IMR-90 (cell line): ENCODE results near the gene CRISPLD2. TPM values are rescaled to one million over a fixed set of nuclear protein-coding genes. Genes with fewer than 3 reads are reported as not detected.

Experiments
- ATAC-seq: fragments of 200-7000 bp; cut with Tn5 transposase; 2 replicates; pipeline ENCODE4 v1.9.1; 2020; ENCODE audit warnings: low read depth, mild to moderate bottlenecking, moderate library complexity
- BruUV-seq: library from RNA; stranded (reverse); fragments of 400-500 nt; replicated peaks from 2 replicates; lab custom pipeline; 2021; lab: Mats Ljungman, UMichigan
- CTCF ChIA-PET: fragments of 300-600 bp; formaldehyde crosslinking; extraction: SDS; loops from one replicate; lab custom pipeline; 2021; ENCODE audit warnings: antibody characterized with exemption; lab: Yijun Ruan, JAX
- POLR2A ChIA-PET: fragments of 300-600 bp; sonication (Branson Sonifier 250); formaldehyde crosslinking; loops from one replicate; lab custom pipeline; 2022; ENCODE audit warnings: antibody characterized with exemption; ENCODE audit not compliant: unreplicated experiment; lab: Charles Lee
- DNase-seq: peaks from one replicate; pipeline ENCODE4 v3.0.0; 2013
- H2AFZ ChIP-seq: replicated peaks from 2 replicates; pipeline ENCODE3; 2013; ENCODE audit warnings: low read length, mild to moderate bottlenecking; ENCODE audit not compliant: poor library complexity
- H2AK5ac ChIP-seq: 2 replicates; pipeline ENCODE4 v1.6.1; 2013; ENCODE audit warnings: low read depth, low read length, inconsistent platforms
- H2AK9ac ChIP-seq: replicated peaks from 2 replicates; pipeline ENCODE3; 2013; ENCODE audit warnings: mild to moderate bottlenecking, low read depth, low read length, moderate library complexity; ENCODE audit not compliant: poor library complexity
- H2BK120ac ChIP-seq: 2 replicates; pipeline ENCODE4 v1.6.1; 2013; ENCODE audit warnings: low read depth, low read length, inconsistent platforms
- H2BK15ac ChIP-seq: 3 replicates; pipeline ENCODE4 v1.6.1; 2013; ENCODE audit warnings: low read depth, low read length, inconsistent platforms
- H2BK20ac ChIP-seq: 2 replicates; pipeline ENCODE4 v1.6.1; 2013; ENCODE audit warnings: low read depth, mild to moderate bottlenecking, inconsistent platforms, low read length, moderate library complexity
- H2BK5ac ChIP-seq: 2 replicates; pipeline ENCODE4 v1.6.1; 2013; ENCODE audit warnings: mild to moderate bottlenecking, low read depth, low read length, inconsistent platforms; ENCODE audit not compliant: poor library complexity, severe bottlenecking
- H3K14ac ChIP-seq: replicated peaks from 2 replicates; pipeline ENCODE4 v1.6.1; 2013; ENCODE audit warnings: low read depth, low read length, inconsistent platforms
- H3K18ac ChIP-seq: 2 replicates; pipeline ENCODE4 v1.6.1; 2013; ENCODE audit warnings: low read depth, low read length, control low read depth
- H3K23ac ChIP-seq: 2 replicates; pipeline ENCODE4 v1.6.1; 2013; ENCODE audit warnings: low read depth, low read length, inconsistent platforms
- H3K27ac ChIP-seq: 2 replicates; pipeline ENCODE4 v1.5.1; 2013; ENCODE audit warnings: mild to moderate bottlenecking, control low read depth, low read length; ENCODE audit not compliant: insufficient read depth
- H3K27me3 ChIP-seq: 2 replicates; pipeline ENCODE4 v1.6.1; 2013; ENCODE audit warnings: low read length; ENCODE audit not compliant: control insufficient read depth, insufficient read depth
- H3K36me3 ChIP-seq: 2 replicates; pipeline ENCODE4 v1.6.1; 2013; ENCODE audit warnings: low read length, mixed read lengths; ENCODE audit not compliant: control insufficient read depth, insufficient read depth
- H3K4ac ChIP-seq: 2 replicates; pipeline ENCODE4 v1.6.1; 2013; ENCODE audit warnings: low read depth, low read length, inconsistent platforms
- H3K4me1 ChIP-seq: 2 replicates; pipeline ENCODE4 v1.6.1; 2013; ENCODE audit warnings: low read length, mixed read lengths; ENCODE audit not compliant: control insufficient read depth, insufficient read depth
- H3K4me2 ChIP-seq: 2 replicates; pipeline ENCODE4 v1.6.1; 2013; ENCODE audit warnings: low read depth, mild to moderate bottlenecking, control low read depth, low read length, moderate library complexity
- H3K4me3 ChIP-seq: 2 replicates; pipeline ENCODE4 v1.5.1; 2013; ENCODE audit warnings: low read depth, mild to moderate bottlenecking, control low read depth, low read length, moderate library complexity; ENCODE audit not compliant: insufficient read depth
- H3K56ac ChIP-seq: 2 replicates; pipeline ENCODE4 v1.6.1; 2013; ENCODE audit warnings: low read length, inconsistent platforms; ENCODE audit not compliant: insufficient read depth; ENCODE audit errors: extremely low read depth
- H3K79me1 ChIP-seq, 2 experiments: 2 replicates each; pipeline ENCODE4 v1.6.1; 2013; ENCODE audit warnings: low read length in 2 of 2, inconsistent platforms in 1 of 2, low read depth in 1 of 2
- H3K9ac ChIP-seq: 2 replicates; pipeline ENCODE4 v1.6.1; 2013; ENCODE audit warnings: low read depth, low read length, control low read depth
- H3K9me1 ChIP-seq: 2 replicates; pipeline ENCODE4 v1.6.1; 2013; ENCODE audit warnings: low read length, inconsistent platforms; ENCODE audit not compliant: insufficient read depth
- H3K9me3 ChIP-seq: 2 replicates; pipeline ENCODE4 v1.6.1; 2013; ENCODE audit warnings: low read length; ENCODE audit not compliant: control insufficient read depth, insufficient read depth
- H4K20me1 ChIP-seq: 2 replicates; pipeline ENCODE4 v1.6.1; 2013; ENCODE audit warnings: low read length, inconsistent platforms; ENCODE audit not compliant: insufficient read depth
- H4K5ac ChIP-seq: 2 replicates; pipeline ENCODE4 v1.6.1; 2013; ENCODE audit warnings: mild to moderate bottlenecking, low read depth, low read length, control low read depth
- H4K8ac ChIP-seq, 2 experiments: 2 replicates each; pipeline ENCODE4 v1.6.1; 2013; ENCODE audit warnings: low read depth in 2 of 2, low read length in 2 of 2, control low read depth in 1 of 2, inconsistent platforms in 1 of 2
- H4K91ac ChIP-seq: 2 replicates; pipeline ENCODE4 v1.6.1; 2013; ENCODE audit warnings: low read depth, low read length, inconsistent platforms; ENCODE audit not compliant: insufficient read depth
- FOS ChIP-seq: fragments of 150-350 bp; IDR thresholded peaks from 2 replicates; pipeline ENCODE4 v1.6.1; 2016; ENCODE audit warnings: low read depth, low read length
- MAZ ChIP-seq: IDR thresholded peaks from 2 replicates; pipeline ENCODE4 v1.6.1; 2012; ENCODE audit warnings: low read depth, mild to moderate bottlenecking, low read length, improper control_type of control experiment, moderate library complexity, borderline replicate concordance
- MXI1 ChIP-seq: IDR thresholded peaks from 2 replicates; pipeline ENCODE4 v1.6.1; 2012; ENCODE audit warnings: low read depth, mild to moderate bottlenecking, low read length, moderate library complexity, borderline replicate concordance
- NFE2L2 ChIP-seq: fragments of 150-350 bp; IDR thresholded peaks from 2 replicates; pipeline ENCODE4 v1.6.1; 2016; ENCODE audit warnings: low read depth, mild to moderate bottlenecking, low read length
- WGBS, 2 experiments: methylation state at CpG; one replicate each; pipeline versions ENCODE4 v1.1.5 to v1.1.7; 2013; ENCODE audit warnings: missing lambda C conversion rate in 2 of 2; ENCODE audit not compliant: insufficient read length in 1 of 2; ENCODE audit errors: extremely low coverage in 2 of 2; 5-methylcytosine and 5-hydroxymethylcytosine counted together
- dilution Hi-C: fragments of 300-500 bp; cut with HindIII; formaldehyde crosslinking; loops from one replicate; pipeline ENCODE4 v1.14.3; 2018; ENCODE audit warnings: low sequenced_read_pairs; ENCODE audit not compliant: unreplicated experiment
- in situ Hi-C: fragments of 300-500 bp; cut with MboI; formaldehyde crosslinking; loops from 3 replicates; pipeline ENCODE4 v1.14.3; 2019; ENCODE audit warnings: low sequenced_read_pairs, inconsistent platforms, mixed read lengths
- intact Hi-C: fragments of 100-400 bp; cut with micrococcal nuclease; formaldehyde crosslinking; loops from 2 replicates; pipeline ENCODE4 v1.10.0; 2022
- polyA plus RNA-seq, 3 experiments: library from polyadenylated mRNA; depleted of rRNA; stranded (reverse); fragments of >200 nt; gene quantifications; 2 replicates each; pipeline ENCODE4 v1.2.3, GENCODE V29; 2012; ENCODE audit warnings: low replicate concordance in 1 of 3
- total RNA-seq: library from RNA; depleted of rRNA; stranded (reverse); fragments of >200 nt; gene quantifications from 2 replicates; pipeline ENCODE4 v1.2.3, GENCODE V29; 2012
- TF ChIP-seq, protein P1 (sequence below): conservative IDR thresholded peaks from 2 replicates; pipeline ENCODE4 v1.5.1; 2012; ENCODE audit warnings: mild to moderate bottlenecking, low read depth, low read length, improper control_type of control experiment

Gene CRISPLD2
- total and polyA plus RNA-seq, 2 of the 4 experiments (the other 2 are of a cell fraction), result 23.1 to 37.5 TPM

DNA sequence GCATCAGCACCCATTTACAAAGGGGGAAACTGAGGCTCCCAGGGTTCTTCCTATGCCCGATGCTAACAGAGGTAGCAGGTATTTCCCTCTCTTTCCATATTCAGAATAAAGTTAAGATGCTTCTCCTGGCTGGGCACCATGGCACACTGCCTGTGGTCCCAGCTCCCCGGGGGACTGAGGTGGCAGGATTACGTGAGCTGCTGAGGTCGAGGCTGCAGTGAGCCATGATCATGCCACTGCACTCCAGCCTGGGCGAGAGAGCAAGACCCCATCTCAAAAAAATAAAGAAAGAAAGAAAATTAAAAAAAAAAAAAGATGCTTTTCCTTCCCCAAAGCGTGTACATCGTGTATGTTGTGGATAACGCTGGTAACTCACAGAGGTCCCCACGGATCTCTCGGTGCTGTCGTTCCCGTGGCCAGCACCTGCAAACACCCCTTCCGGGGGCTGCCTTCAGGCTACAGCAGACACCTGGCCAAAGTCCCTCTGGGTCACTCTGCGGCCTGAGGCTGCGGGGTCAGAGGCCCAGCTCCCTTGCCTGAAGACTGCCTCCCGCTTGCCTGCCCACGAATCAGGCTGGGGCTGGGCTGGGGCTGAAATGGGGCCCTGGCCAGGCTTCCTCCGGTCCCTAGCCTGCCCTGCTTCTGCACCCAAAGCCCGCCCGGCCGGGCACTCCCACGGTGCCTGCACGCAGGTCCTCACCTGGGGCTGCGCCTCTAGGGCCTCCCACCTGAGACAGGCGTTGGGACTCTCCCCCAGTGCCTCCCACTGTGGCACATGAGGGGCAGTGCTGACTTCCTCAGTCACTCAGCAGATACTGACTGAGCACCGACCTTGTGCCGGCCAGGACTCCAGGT lies 128.4 kb downstream of the CRISPLD2 start:
- Histone ChIP-seq H3K23ac (no peak overlapping the region), H3K9ac (no peak overlapping the region), H4K20me1 (no peaks in the 10 kb centered on the region), H2BK20ac (no peak overlapping the region), H3K4me1 (peaks cover 7% of the 10 kb centered on the region; the same call in 1 of the 2 replicates), H2AK9ac (no peak overlapping the region), H2AFZ (peak overlapping the region; percentile 58), H4K91ac (no peak overlapping the region), H3K4me3 (no peak overlapping the region), H3K18ac (no peak overlapping the region), H3K56ac (no peak overlapping the region), H4K5ac (no peak overlapping the region), H3K9me3 (no peaks in the 10 kb centered on the region), H3K4me2 (no peak overlapping the region), H3K79me1 (no peaks in the 10 kb centered on the region), H3K9me1 (peaks cover 6% of the 10 kb centered on the region; the same call in 1 of the 2 replicates), H3K36me3 (no peaks in the 10 kb centered on the region), H2AK5ac (peak overlapping the region; percentile 40; the same call in 1 of the 2 replicates), H3K4ac (no peak overlapping the region), H3K27me3 (no peaks in the 10 kb centered on the region), H2BK5ac (no peak overlapping the region), H2BK15ac (no peak overlapping the region), H2BK120ac (no peak overlapping the region), H4K8ac (no peak overlapping the region), H3K27ac (no peak overlapping the region), H3K14ac (no peak overlapping the region)
- TF ChIP-seq NFE2L2, result no peak
- TF ChIP-seq, protein P1, sequence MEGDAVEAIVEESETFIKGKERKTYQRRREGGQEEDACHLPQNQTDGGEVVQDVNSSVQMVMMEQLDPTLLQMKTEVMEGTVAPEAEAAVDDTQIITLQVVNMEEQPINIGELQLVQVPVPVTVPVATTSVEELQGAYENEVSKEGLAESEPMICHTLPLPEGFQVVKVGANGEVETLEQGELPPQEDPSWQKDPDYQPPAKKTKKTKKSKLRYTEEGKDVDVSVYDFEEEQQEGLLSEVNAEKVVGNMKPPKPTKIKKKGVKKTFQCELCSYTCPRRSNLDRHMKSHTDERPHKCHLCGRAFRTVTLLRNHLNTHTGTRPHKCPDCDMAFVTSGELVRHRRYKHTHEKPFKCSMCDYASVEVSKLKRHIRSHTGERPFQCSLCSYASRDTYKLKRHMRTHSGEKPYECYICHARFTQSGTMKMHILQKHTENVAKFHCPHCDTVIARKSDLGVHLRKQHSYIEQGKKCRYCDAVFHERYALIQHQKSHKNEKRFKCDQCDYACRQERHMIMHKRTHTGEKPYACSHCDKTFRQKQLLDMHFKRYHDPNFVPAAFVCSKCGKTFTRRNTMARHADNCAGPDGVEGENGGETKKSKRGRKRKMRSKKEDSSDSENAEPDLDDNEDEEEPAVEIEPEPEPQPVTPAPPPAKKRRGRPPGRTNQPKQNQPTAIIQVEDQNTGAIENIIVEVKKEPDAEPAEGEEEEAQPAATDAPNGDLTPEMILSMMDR, result no peak
- no peak for TF ChIP-seq MXI1
- TF ChIP-seq FOS, result no peak
- no peak for TF ChIP-seq MAZ
- dilution Hi-C loops, result no loop called here
- ChIA-PET POLR2A (interaction anchor here (0.7 kb wide), 1 partner anchor 454 kb away, joined by 4 read pairs; no protein-coding TSS in a partner anchor), CTCF (no interaction called here)
- intact Hi-C loops, result no loop called here
- DNase-seq (no peak), ATAC-seq (no peak)
- 96% methylated on average over 4 of the region's 27 CpGs; no CpG with 5 or more reads in 1 of the 2 experiments for WGBS, 2 experiments
- BruUV-seq, result no TSS peak
- in situ Hi-C loops, result no loop called here
